ENCODE data around the gene TBL2.
"Not testable (repeated sequence)": the region's sequence is repeated elsewhere in the genome, so short reads cannot be mapped to it uniquely, and the experiment has no call there.

TBL2 gene

GRCh38 chr7:73578342-73579128, at the start of gene TBL2:
Gene TBL2 (minus strand): TSS chr7:73578579. CDS start chr7:73578549, 30 bp downstream.
- peak; percentile 93 for DNase-seq (ENCODE audit: low read depth)

- DNase-seq (ENCODE audit: low read depth), result no peak
Observed at GRCh38 chr7:73626814-73627213, 48.4 kb upstream of the TBL2 start.

- no peak for DNase-seq (ENCODE audit: low read depth)
Observed at GRCh38 chr7:73625276-73625675, 46.9 kb upstream of the TBL2 start.

GRCh38 chr7:73624669-73625001, 46.3 kb upstream of the TBL2 start:
- no peak for DNase-seq (ENCODE audit: low read depth)

- no peak for DNase-seq (ENCODE audit: low read depth)
Observed at GRCh38 chr7:73623798-73624668, 45.7 kb upstream of the TBL2 start, which contains the start of gene MLXIPL. Gene MLXIPL (minus strand): TSS chr7:73624522. CDS start chr7:73624492, 30 bp downstream.

GRCh38 chr7:73622909-73623797, 44.8 kb upstream of the TBL2 start:
- DNase-seq (ENCODE audit: low read depth), result no peak

GRCh38 chr7:73622527-73622908, 44.1 kb upstream of the TBL2 start:
- no peak for DNase-seq (ENCODE audit: low read depth)

GRCh38 chr7:73621168-73622063, 43.0 kb upstream of the TBL2 start:
- DNase-seq (ENCODE audit: low read depth), result no peak

GRCh38 chr7:73619394-73619793, 41.0 kb upstream of the TBL2 start:
- DNase-seq (ENCODE audit: low read depth), result not testable (repeated sequence)

- no peak for DNase-seq (ENCODE audit: low read depth)
Observed at GRCh38 chr7:73618538-73618937, 40.2 kb upstream of the TBL2 start.

- not testable (repeated sequence) for DNase-seq (ENCODE audit: low read depth)
Observed at GRCh38 chr7:73617520-73617919, 39.1 kb upstream of the TBL2 start.

- no peak for DNase-seq (ENCODE audit: low read depth)
Observed at GRCh38 chr7:73615886-73616285, 37.5 kb upstream of the TBL2 start.

- not testable (repeated sequence) for DNase-seq (ENCODE audit: low read depth)
Observed at GRCh38 chr7:73614937-73615336, 36.6 kb upstream of the TBL2 start.

- DNase-seq (ENCODE audit: low read depth), result no peak
Observed at GRCh38 chr7:73613954-73614735, 35.8 kb upstream of the TBL2 start.

- DNase-seq (ENCODE audit: low read depth), result peak; percentile 7
Observed at GRCh38 chr7:73612598-73613269, 34.4 kb upstream of the TBL2 start.

- DNase-seq (ENCODE audit: low read depth), result no peak
Observed at GRCh38 chr7:73611017-73611555, 32.7 kb upstream of the TBL2 start.

- DNase-seq (ENCODE audit: low read depth), result no peak
Observed at GRCh38 chr7:73610105-73610504, 31.7 kb upstream of the TBL2 start.

GRCh38 chr7:73607692-73607983, 29.3 kb upstream of the TBL2 start:
- not testable (repeated sequence) for DNase-seq (ENCODE audit: low read depth)
